WI38 (cell line): Measurements from ENCODE around the gene B3GALNT2.

Source experiments
- H3K4me3 ChIP-seq: 2 replicates; pipeline ENCODE4 v1.5.1; 2011; ENCODE audit warnings: low read depth, mild to moderate bottlenecking, control low read depth, low read length
- TF ChIP-seq, protein P1 (sequence below): IDR thresholded peaks from 2 replicates; pipeline ENCODE4 v1.5.1; 2012; ENCODE audit warnings: low read depth, mild to moderate bottlenecking, control low read depth, low read length

B3GALNT2 gene

GRCh38 chr1:235502601-235503402 is 1.4 kb downstream of the B3GALNT2 start:
- TF ChIP-seq, protein P1, sequence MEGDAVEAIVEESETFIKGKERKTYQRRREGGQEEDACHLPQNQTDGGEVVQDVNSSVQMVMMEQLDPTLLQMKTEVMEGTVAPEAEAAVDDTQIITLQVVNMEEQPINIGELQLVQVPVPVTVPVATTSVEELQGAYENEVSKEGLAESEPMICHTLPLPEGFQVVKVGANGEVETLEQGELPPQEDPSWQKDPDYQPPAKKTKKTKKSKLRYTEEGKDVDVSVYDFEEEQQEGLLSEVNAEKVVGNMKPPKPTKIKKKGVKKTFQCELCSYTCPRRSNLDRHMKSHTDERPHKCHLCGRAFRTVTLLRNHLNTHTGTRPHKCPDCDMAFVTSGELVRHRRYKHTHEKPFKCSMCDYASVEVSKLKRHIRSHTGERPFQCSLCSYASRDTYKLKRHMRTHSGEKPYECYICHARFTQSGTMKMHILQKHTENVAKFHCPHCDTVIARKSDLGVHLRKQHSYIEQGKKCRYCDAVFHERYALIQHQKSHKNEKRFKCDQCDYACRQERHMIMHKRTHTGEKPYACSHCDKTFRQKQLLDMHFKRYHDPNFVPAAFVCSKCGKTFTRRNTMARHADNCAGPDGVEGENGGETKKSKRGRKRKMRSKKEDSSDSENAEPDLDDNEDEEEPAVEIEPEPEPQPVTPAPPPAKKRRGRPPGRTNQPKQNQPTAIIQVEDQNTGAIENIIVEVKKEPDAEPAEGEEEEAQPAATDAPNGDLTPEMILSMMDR: no peak
- H3K4me3 ChIP-seq: peak overlapping the region; percentile 68

DNA sequence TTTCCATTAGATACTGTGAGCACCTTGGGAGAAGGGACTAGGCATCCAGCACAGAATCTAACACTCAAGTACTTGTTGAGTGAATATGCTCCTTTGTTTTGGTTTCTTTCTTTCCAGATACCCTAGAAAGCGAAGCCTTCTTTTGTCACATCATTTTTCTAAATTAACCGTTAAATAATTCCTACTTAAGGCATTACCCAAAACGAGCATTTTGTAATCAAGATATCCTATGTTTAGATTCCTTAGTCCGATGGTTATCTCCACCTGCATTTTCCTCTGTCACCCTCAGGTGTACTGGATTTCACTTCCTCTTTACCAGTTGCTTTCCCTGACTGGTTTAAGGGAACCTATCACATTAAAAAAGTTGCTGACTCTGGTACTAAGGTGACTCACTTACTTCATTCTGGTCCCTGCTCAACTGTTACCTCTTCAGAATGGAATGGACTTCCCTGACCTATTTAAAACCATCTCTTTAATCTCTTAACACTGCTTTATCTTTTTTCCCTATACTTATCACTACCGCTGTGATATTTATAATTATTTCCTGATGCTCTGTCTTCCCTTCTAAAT is 3.2 kb downstream of the B3GALNT2 start:
- TF ChIP-seq, protein P1: no peak
- H3K4me3 ChIP-seq: no peak overlapping the region

DNA sequence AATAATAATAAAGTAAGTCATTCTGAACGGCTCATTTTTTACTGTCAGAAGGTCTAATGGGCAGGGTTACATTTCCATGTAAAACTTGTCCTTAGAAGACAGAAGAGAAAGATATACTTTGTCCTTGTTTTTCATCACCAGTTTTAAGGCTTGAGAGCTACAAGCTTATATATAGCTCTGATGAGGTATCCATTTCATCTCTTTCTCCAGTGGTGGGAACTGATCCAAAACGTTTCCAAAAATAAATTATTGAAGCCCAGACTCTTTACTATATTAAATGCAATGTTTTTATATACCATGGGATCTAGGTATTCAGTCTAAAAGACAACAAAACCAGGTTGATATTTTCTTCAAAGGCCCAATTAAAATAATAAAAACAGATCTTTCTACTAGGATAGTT is 8.7 kb downstream of the B3GALNT2 start:
- TF ChIP-seq, protein P1: no peak
- H3K4me3 ChIP-seq: no peak overlapping the region

- TF ChIP-seq, protein P1: no peak
- no peak overlapping the region for H3K4me3 ChIP-seq
Observed at GRCh38 chr1:235495030-235495429, 9.2 kb downstream of the B3GALNT2 start.

DNA sequence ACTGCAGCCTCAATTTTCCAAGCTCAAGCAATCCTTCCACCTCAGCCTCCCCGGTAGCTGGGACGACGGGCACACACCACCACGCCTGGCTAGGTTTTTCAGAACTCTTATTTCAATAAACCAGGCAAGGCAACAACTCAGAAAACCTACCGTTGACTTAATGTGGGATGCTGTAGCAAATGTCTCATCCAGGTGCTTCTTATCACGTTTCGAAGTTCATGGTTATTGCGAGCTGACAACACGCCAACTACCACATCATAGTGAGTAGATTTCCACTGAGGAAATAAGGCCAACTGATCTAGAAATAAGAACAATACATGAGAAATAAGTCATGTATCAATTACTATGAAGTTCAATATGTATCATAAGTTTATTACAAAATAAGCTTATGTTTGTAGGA is 9.7 kb downstream of the B3GALNT2 start:
- TF ChIP-seq, protein P1: no peak
- no peak overlapping the region for H3K4me3 ChIP-seq

DNA sequence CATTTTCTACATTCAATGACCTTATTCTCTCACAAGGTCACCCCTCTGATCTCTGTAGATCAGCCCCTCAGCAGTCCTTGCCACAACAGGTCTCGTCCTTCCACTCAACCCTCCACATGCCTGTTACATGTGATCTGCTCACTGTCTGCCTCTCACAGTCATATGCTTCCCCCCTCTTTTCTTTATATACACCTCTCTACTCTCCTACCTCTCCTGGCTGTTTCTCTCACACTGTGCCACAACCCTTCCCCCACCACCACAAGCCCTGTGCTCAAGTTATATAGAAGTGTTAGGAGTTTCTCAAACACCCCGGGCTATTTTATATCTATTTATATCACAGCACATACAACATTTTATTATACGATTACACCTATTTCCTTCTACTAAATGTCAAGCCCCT is 12.6 kb downstream of the B3GALNT2 start:
- H3K4me3 ChIP-seq: no peak overlapping the region
- TF ChIP-seq, protein P1: no peak

DNA sequence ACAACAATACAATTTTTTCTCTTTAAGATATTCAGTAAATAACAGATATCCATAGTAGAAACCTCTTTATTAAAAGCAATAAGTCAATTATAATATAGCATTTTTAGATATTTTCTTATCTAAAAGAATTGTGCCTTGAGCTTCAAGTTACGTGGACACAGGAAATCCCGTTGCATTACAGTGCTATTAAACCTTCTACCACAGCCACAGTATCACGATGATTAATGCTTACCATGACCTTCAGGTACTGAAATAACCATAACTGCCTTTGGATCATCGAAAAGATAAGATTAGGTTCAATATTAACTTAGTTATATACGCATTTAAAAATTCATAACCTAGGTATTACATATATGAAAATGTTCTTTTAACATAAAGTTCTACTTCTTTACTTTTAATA is 17.9 kb downstream of the B3GALNT2 start:
- no peak overlapping the region for H3K4me3 ChIP-seq
- TF ChIP-seq, protein P1: no peak
